A172 (cell line): ENCODE data around the gene HUNK. TPM values are rescaled to one million over a fixed set of nuclear protein-coding genes. Genes with fewer than 3 reads are reported as not detected.
A peak's percentile ranks its signal among the peaks of the same experiment; 100 is the strongest.
"Not testable (repeated sequence)": the region's sequence is repeated elsewhere in the genome, so short reads cannot be mapped to it uniquely, and the experiment has no call there.

Experiments used
- DNase-seq: peaks from one replicate; pipeline ENCODE4 v3.0.0-alpha.2; 2015; ENCODE audit warnings: low spot score
- total RNA-seq: library from RNA; depleted of rRNA; stranded (reverse); fragments of >200 nt; shearing (Covaris generic); gene quantifications from 2 replicates; pipeline ENCODE4 v1.2.3, GENCODE V29; 2014

Gene HUNK
- total RNA-seq, 1 experiment from 2014 or later: 1.2 TPM

GRCh38 chr21:31921079-31921478 lies 48.3 kb downstream of the HUNK start:
- DNase-seq: peak; percentile 61

- no peak for DNase-seq
Observed at GRCh38 chr21:31922881-31923280, 50.1 kb downstream of the HUNK start.

GRCh38 chr21:31923756-31924155 lies 50.9 kb downstream of the HUNK start:
- no peak for DNase-seq

GRCh38 chr21:31924548-31924947 lies 51.7 kb downstream of the HUNK start:
- no peak for DNase-seq

GRCh38 chr21:31926498-31926897 lies 53.7 kb downstream of the HUNK start:
- no peak for DNase-seq

- no peak for DNase-seq
Observed at GRCh38 chr21:31927689-31928353, 55.0 kb downstream of the HUNK start.

GRCh38 chr21:31928656-31929055 lies 55.8 kb downstream of the HUNK start:
- DNase-seq: no peak

- DNase-seq: no peak
Observed at GRCh38 chr21:31929548-31929947, 56.7 kb downstream of the HUNK start.

GRCh38 chr21:31930001-31930400 lies 57.2 kb downstream of the HUNK start:
- no peak for DNase-seq

- DNase-seq: no peak
Observed at GRCh38 chr21:31931644-31932469, 59.0 kb downstream of the HUNK start.

- no peak for DNase-seq
Observed at GRCh38 chr21:31932470-31932764, 59.6 kb downstream of the HUNK start.

GRCh38 chr21:31937303-31937702 lies 64.5 kb downstream of the HUNK start:
- no peak for DNase-seq

GRCh38 chr21:31938330-31939301 lies 65.8 kb downstream of the HUNK start:
- no peak for DNase-seq

GRCh38 chr21:31941694-31942093 lies 68.9 kb downstream of the HUNK start:
- DNase-seq: no peak

- DNase-seq: no peak
Observed at GRCh38 chr21:31943561-31943960, 70.7 kb downstream of the HUNK start.

- DNase-seq: no peak
Observed at GRCh38 chr21:31945141-31945540, 72.3 kb downstream of the HUNK start.

- peak; percentile 11 for DNase-seq
Observed at GRCh38 chr21:31945546-31945945, 72.7 kb downstream of the HUNK start.

GRCh38 chr21:31946231-31946630 lies 73.4 kb downstream of the HUNK start:
- no peak for DNase-seq

- DNase-seq: not testable (repeated sequence)
Observed at GRCh38 chr21:31946876-31947550, 74.2 kb downstream of the HUNK start.

GRCh38 chr21:31948676-31949075 lies 75.9 kb downstream of the HUNK start:
- no peak for DNase-seq

GRCh38 chr21:31952828-31953227 lies 80.0 kb downstream of the HUNK start:
- no peak for DNase-seq

GRCh38 chr21:31957631-31958030 lies 84.8 kb downstream of the HUNK start:
- no peak for DNase-seq
